DND-41 (cell line): Measurements from ENCODE around the gene RHEX.

Experiments
- ATAC-seq: fragments of 200-7000 bp; cut with Tn5 transposase; 3 replicates; pipeline ENCODE4 v1.9.1; 2021; ENCODE audit warnings: low read depth; ENCODE audit not compliant: insufficient read depth
- DNase-seq: peaks from one replicate; pipeline ENCODE4 v3.0.0-alpha.2; 2020
- H2AFZ ChIP-seq: 2 replicates; pipeline ENCODE4 v1.6.0; 2012; ENCODE audit warnings: low read depth, low read length
- H3K27ac ChIP-seq: 2 replicates; pipeline ENCODE4 v1.5.1; 2012; ENCODE audit warnings: low read length, inconsistent platforms
- H3K27me3 ChIP-seq: fragments of 200-600 bp; sonication (generic); 2 replicates; pipeline ENCODE4 v1.6.0; 2012; ENCODE audit warnings: low read length, mild to moderate bottlenecking, inconsistent platforms; ENCODE audit not compliant: insufficient read depth, poor library complexity
- H3K36me3 ChIP-seq: 2 replicates; pipeline ENCODE4 v1.5.1; 2012; ENCODE audit warnings: low read length, inconsistent platforms; ENCODE audit not compliant: insufficient read depth
- H3K4me1 ChIP-seq: 2 replicates; pipeline ENCODE4 v1.5.1; 2012; ENCODE audit warnings: mild to moderate bottlenecking, low read length; ENCODE audit not compliant: insufficient read depth
- H3K4me2 ChIP-seq: 2 replicates; pipeline ENCODE4 v1.6.0; 2012; ENCODE audit warnings: mild to moderate bottlenecking, moderate library complexity, low read length, inconsistent platforms; ENCODE audit not compliant: insufficient read depth
- H3K4me3 ChIP-seq, 2 experiments: fragments of 200-600 bp in 1 of 2; shearing (Covaris generic) in 1 of 2; 2 replicates each; pipeline ENCODE4 v1.5.1; 2012 to 2016; ENCODE audit warnings: inconsistent platforms in 2 of 2, low read length in 2 of 2, mild to moderate bottlenecking in 2 of 2, low read depth in 1 of 2, moderate library complexity in 1 of 2
- H3K79me2 ChIP-seq: 2 replicates; pipeline ENCODE4 v1.6.0; 2012; ENCODE audit warnings: low read length, inconsistent platforms; ENCODE audit not compliant: insufficient read depth
- H3K9ac ChIP-seq: 2 replicates; pipeline ENCODE4 v1.6.0; 2012; ENCODE audit warnings: low read depth, mild to moderate bottlenecking, inconsistent platforms, low read length, moderate library complexity
- H3K9me3 ChIP-seq: 2 replicates; pipeline ENCODE4 v1.5.1; 2012; ENCODE audit warnings: low read length, moderate library complexity, mild to moderate bottlenecking, inconsistent platforms; ENCODE audit not compliant: insufficient read depth, severe bottlenecking
- H4K20me1 ChIP-seq: 2 replicates; pipeline ENCODE4 v1.6.0; 2012; ENCODE audit warnings: low read length; ENCODE audit not compliant: insufficient read depth
- CTCF ChIP-seq: IDR thresholded peaks from 2 replicates; pipeline ENCODE4 v1.5.1; 2012; ENCODE audit warnings: borderline replicate concordance, low read length, moderate library complexity, mild to moderate bottlenecking; ENCODE audit not compliant: poor library complexity, severe bottlenecking; ENCODE audit errors: extremely low read depth
- EZH2 ChIP-seq: IDR thresholded peaks from 3 replicates; pipeline ENCODE4 v1.6.1; 2012; ENCODE audit warnings: borderline replicate concordance, low read depth, mild to moderate bottlenecking, moderate library complexity, low read length, inconsistent platforms; ENCODE audit not compliant: severe bottlenecking

RHEX gene

DNA sequence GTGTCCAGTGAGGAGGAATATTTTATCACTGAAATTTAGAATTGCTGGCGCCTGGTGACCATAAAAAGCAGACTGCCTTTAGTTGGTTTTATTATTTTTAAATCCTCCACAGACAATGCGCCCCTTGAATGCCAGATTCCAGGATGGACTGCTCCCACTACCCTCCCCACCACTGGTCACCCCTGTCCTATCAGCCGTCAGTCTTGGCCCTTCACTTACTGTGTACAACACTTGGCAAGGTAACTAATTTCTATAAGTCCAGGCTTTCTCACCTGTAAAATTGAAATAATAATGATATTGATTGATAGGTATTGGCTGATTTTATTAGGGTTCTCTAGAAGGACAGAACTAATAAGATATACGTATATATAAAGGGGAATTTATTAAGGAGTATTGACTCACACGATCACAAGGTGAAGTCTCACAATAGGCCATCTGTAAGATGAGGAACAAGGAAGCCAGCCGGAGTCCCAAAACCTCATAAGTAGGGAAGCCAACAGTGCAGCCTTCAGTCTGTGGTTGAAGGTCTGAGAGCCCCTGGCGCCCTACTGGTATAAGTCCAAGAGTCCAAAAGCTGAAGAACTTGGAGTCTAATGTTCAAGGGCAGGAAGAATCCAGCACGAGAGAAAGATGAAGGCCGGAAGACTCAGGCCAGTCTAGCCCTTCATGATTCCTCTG lies 17.8 kb downstream of the RHEX start:
- Histone ChIP-seq H3K4me3 (no peak overlapping the region), H4K20me1 (no peaks in the 10 kb centered on the region), H3K27ac (no peak overlapping the region), H3K4me1 (no peaks in the 10 kb centered on the region), H3K79me2 (no peaks in the 10 kb centered on the region), H3K9me3 (no peaks in the 10 kb centered on the region), H2AFZ (no peak overlapping the region), H3K4me2 (no peak overlapping the region), H3K9ac (no peak overlapping the region), H3K36me3 (no peaks in the 10 kb centered on the region), H3K27me3 (peaks cover 16% of the 10 kb centered on the region)
- TF ChIP-seq EZH2 = no peak
- TF ChIP-seq CTCF = no peak
- no peak for DNase-seq
- no peak for ATAC-seq

DNA sequence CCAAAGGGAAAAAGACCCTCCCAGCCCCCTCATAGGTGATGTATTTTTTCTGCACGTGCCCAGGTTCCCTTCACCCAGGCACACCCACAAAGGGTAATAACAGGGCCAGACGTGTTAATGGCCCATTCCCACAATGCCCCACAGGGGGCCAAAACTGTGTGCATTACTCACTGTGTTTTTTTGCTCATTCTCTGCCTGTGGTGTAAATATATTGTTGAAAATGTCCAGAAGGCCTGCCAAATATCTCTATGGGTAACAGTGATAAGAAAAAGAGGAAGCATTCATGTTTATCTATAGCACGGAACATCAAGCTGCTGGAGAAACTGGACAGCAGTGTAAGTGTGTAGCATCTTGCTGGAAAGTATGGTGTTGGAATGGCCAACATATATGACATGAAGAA lies 21.9 kb downstream of the RHEX start:
- no peak for DNase-seq
- Histone ChIP-seq H3K79me2 (no peaks in the 10 kb centered on the region), H3K27ac (no peak overlapping the region), H3K4me3 (no peak overlapping the region), H3K9me3 (no peaks in the 10 kb centered on the region), H3K36me3 (no peaks in the 10 kb centered on the region), H3K4me1 (no peaks in the 10 kb centered on the region), H3K9ac (no peak overlapping the region), H4K20me1 (no peaks in the 10 kb centered on the region), H3K4me2 (no peak overlapping the region), H2AFZ (no peak overlapping the region), H3K27me3 (peaks cover 5% of the 10 kb centered on the region)
- ATAC-seq = no peak
- no peak for TF ChIP-seq EZH2
- TF ChIP-seq CTCF = no peak

DNA sequence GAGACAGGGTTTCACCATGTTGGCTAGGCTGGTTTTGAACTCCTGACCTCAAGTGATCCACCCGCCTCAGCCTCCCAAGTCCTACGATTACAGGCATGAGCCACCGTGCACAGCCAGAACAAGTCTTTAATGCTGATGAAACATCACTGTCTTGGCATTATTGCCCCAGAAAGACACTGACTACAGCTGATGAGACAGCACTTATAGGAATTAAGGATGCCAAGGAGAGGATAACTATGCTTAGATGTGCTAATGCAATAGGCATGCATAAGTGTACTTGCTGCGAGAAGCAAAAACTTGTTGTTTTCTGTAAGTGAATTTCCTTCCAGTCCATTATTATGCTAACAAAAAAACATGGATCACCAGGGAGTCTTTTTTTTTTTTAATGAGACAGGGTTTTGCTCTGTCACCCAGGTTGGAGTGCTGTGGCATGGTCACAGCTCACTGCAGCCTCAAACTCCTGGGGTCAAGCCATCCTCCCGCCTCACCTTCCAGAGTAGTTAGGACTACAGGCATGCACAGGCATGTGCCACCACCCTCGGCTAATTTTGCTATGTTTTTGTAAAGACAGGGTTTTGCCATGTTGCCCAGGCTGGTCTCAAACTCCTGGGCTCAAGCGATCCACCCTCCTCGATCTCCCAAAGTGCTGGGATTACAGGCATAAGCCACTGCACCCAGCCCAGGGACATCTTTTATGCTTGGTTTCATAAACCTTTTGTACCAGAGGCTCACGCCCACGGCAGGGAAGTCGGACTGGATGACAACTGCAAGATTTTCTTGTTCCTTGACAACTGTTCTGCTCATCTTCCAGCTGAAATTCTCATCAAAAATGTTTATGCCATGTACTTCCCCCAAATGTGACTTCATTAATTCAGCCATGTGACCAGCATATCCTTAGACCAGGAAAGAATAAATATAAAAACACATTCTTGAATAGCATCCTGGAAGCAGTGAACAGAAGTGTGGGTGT lies 23.1 kb downstream of the RHEX start:
- Histone ChIP-seq H3K79me2 (no peaks in the 10 kb centered on the region), H3K27me3 (peaks cover 9% of the 10 kb centered on the region), H3K4me2 (no peak overlapping the region), H4K20me1 (no peaks in the 10 kb centered on the region), H2AFZ (no peak overlapping the region), H3K9me3 (no peaks in the 10 kb centered on the region), H3K27ac (no peak overlapping the region), H3K36me3 (no peaks in the 10 kb centered on the region), H3K4me1 (peaks cover 9% of the 10 kb centered on the region), H3K9ac (no peak overlapping the region), H3K4me3 (no peak overlapping the region)
- ATAC-seq (no peak), DNase-seq (no peak)
- TF ChIP-seq EZH2 = no peak
- no peak for TF ChIP-seq CTCF
